GM18951 (cell line): ENCODE measurements around the gene SESN1.

Experiments
- POLR2A ChIP-seq: IDR thresholded peaks from 4 replicates; pipeline ENCODE4 v1.6.1; 2011; ENCODE audit warnings: mild to moderate bottlenecking; ENCODE audit not compliant: insufficient read length, insufficient read depth; ENCODE audit errors: extremely low read depth
- in situ Hi-C: fragments of 300-500 bp; cut with MboI; formaldehyde crosslinking; loops from one replicate; pipeline ENCODE4 v1.12.0; 2022; ENCODE audit warnings: low sequenced_read_pairs, mixed read lengths, inconsistent platforms; ENCODE audit not compliant: unreplicated experiment

Gene SESN1

DNA sequence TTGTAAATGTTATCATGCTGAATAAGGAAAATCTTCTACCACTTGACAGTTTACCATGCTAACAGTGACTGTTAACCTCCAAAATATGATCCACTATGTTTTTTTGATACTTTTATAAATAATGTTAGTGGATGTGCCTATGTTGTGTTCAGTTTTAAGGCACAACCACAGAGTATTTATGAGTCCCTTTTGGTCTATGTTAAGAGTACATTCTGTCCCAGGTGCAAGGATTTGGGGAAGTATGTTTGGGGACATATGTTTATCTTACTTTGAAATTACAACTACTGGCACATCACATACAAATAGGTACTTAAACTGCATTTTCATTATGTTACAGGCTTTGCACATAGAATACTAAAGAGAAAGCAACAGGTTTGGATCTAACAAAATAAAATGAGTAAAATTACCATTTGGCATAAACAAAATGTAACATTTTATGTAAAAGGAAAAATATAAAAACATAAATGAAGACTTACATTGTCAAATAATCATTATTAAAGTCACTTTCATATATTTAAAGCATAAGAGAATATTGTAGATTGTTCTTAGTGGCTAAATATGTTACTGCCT is 71.2 kb downstream of the SESN1 start:
- in situ Hi-C loops = no loop called here
- TF ChIP-seq POLR2A = no peak

- in situ Hi-C loops = no loop called here
- no peak for TF ChIP-seq POLR2A
Measured at GRCh38 chr6:109021870-109022269, 72.8 kb downstream of the SESN1 start.

DNA sequence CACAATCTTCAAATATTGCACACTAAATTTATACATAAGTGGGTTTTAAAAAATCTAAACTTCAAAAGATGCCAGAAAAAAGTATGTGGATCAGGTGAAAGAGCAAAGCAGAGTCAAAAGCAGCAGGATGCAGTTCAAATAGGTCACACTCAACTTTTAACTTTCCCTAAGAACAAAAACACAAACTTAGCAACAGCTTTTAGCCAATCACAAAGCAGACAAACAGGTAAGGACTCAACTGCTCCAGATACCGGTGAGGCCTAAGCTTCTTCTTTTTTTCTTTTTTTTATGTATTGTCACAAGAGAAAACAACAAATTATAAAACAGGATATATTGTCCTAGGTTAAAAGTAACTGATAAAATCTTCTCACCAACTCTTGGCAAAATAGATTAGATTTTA is 74.7 kb downstream of the SESN1 start:
- in situ Hi-C loops = no loop called here
- TF ChIP-seq POLR2A = no peak

DNA sequence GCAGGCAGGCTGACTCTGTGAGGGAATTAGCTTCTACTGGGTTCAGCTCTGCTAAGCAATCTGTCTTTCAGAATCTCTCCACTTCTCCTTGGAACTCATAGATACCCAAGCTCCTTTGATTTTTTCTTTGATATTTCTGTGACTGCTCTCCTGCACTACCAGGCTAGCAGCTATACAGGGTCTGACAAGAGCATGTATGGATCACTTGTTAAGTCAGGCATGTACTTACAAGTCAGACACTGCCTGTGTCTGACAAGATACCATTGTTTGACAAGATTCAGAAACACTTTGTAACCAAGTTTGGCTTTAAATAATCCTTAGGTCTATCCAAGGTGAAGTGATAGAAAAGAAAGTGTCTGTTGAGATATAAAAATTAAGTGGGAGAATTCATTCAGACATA is 79.5 kb downstream of the SESN1 start:
- TF ChIP-seq POLR2A = no peak
- in situ Hi-C loops = no loop called here

- in situ Hi-C loops = no loop called here
- no peak for TF ChIP-seq POLR2A
Measured at GRCh38 chr6:109014606-109015005, 80.0 kb downstream of the SESN1 start.

DNA sequence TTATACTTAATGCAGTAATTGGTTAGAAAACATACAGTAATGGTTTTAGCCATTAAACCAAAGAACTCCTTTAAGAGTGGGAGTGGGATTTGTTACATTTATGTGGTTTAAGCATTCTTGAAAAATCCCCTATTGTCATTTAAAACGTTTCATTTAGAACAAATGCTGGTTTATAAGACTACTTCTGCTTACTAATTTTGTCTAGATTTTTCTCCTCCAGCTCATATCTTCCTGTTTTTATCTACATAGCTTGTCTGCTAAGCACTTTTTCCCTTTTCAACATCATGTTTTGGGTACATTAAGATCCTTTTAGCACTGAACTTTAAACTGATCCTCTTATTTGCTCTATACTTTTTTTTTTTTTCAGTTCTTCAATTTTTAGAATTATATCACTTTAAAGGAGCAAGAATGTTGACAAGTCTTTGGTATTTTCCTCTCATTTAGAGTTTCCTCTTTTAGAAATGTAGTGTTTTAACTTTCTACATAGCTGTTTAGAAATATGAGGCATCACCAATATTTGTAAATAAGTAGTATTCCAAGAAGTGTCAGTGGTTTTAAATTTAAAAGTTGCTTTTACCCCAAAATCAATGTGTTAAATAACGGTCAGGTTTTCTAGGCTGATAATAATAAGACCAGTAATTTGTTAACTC is 80.9 kb downstream of the SESN1 start:
- in situ Hi-C loops = no loop called here
- TF ChIP-seq POLR2A = no peak

DNA sequence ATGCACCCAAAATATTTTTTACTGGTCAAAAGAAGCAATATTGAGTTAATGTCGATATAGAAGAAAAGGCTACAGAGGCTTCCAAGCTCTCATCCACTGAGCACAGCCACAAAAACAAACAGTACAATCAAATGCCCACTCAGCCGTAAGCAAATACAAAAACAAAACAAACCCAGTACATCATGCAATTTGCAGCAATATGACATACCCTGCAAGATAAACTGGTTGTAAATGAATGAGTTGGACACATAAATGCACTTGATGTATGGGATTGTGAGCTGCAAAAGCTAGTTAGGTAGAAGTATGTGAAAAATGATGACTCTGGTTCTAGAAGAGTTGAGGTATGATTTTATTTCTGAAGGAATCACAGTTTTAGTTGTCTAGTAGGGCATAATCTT is 83.9 kb downstream of the SESN1 start:
- in situ Hi-C loops = no loop called here

DNA sequence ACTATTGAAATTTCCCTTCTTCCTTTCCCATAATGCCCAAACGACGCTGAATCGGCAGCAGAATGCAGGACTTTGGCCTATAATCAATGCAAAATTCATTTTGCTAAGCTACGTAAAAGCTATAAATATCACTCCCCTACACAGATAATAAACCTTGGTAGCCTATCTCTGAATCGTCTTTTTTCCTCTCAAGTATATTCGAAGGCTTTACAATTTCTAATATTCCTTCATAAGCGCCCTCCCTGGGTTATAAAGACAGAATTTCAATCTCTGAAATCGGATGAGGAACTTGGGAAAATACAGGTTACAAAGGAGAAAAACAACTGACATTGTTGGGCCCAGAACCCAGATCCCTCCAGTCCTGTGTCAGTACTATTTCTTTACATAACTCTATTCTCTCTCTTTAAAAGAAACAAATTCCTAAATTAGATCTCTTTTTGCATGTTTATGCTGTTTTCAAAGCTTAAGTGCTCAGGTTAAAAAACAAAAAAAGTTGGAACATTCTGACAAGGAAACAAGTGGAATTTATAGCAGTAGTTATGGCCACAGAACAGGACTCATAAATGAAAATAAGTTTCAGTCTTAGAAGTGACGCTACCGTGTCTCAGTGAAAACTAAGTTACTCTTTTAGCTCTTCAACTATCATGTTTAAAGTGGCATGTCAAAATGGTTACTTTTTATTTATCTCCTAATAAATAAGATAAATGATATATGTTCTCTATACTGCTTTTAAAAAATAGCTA is 84.5 kb downstream of the SESN1 start:
- in situ Hi-C loops = no loop called here
- no peak for TF ChIP-seq POLR2A

More for the DNA sequence above, 83.9 kb downstream of the SESN1 start:
- no peak for TF ChIP-seq POLR2A

GRCh38 chr6:109009236-109009961 is 85.2 kb downstream of the SESN1 start:
- in situ Hi-C loops = no loop called here
- TF ChIP-seq POLR2A = no peak

DNA sequence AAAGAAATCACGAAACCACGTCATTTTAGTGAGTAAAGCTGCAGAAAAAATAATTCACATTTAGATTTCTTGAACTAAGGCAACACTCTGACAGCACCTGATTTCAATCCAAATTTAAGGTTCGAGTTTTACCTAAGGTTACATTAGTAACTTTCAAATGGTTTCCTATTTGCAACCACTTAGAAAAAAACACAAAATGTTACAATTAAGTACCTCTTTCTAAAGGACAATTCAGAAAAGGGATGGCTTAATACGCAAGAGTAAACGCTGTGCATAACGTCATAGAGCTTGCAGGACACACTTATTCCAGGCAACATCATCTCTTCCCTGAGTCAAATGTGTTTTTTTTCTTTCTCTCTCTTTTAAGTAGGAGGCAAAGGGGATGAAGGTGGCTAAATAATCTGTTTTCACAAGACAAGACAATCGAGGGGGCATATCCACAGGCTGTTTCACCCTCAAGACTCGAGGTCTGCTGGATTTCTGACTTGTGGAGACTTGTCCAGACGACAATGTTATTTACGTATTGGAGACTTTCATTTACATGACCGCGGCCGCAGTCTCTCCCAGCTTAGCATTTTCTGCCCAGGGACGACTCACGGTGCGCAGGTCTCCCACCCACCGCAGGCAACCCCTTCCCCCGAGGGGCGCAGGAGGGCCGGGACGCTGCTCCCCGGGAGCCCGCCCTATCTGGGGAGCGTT is 86.0 kb downstream of the SESN1 start:
- in situ Hi-C loops = no loop called here
- no peak for TF ChIP-seq POLR2A

DNA sequence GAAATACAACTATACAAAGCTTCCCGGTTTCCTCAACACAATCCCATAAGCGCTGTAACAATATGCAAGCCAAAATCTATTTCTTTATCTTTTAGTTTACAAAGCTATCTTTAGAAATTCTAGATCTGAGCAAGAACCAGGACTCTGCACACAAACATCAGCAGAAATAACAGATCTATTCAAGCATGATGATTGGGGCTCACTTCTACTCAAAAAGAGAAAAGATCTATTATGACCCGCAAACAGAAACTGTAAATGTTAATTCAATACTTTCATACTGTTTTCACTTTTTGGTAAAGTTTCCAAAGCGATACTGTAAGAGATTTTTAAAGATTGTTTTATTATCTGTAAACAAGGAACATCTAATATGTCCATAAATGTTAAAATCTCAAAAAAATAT is 86.6 kb downstream of the SESN1 start:
- in situ Hi-C loops = no loop called here
- no peak for TF ChIP-seq POLR2A

DNA sequence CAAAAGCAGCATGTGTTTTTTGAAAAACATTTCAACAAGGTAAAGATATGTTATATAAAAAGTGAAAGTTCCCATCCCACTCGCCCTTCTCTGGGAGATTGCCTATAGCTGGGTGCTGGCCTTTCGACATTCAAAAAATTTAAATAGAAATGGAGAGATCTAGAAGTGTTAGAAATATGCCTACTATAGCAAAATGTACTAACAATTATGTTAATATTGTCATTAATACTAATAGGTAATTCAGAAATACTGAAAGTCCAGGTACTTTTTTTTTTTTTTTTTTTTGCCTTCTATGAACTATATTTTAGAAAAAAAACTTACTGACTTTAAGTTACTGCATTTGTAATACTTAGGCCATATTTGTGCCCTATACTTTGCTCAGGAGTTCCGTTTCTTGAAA is 87.1 kb downstream of the SESN1 start:
- TF ChIP-seq POLR2A = no peak
- in situ Hi-C loops = no loop called here

- in situ Hi-C loops = no loop called here
Measured at GRCh38 chr6:109006818-109007217, 87.8 kb downstream of the SESN1 start.

More at GRCh38 chr6:109006818-109007217, 87.8 kb downstream of the SESN1 start:
- no peak for TF ChIP-seq POLR2A
